Effector memory CD8-positive, alpha-beta T cell (primary cell): ENCODE data around the gene TPSD1.

Experiments used
- ATAC-seq: fragments of 150-1000 bp; cut with Tn5 transposase; replicated peaks from 2 replicates; pipeline ENCODE4 v1.10.0; 2021; ENCODE audit warnings: mild to moderate bottlenecking, moderate library complexity
- DNase-seq, 3 experiments: peaks; one replicate each; pipeline ENCODE4 v3.0.0; 2021
- H3K27ac Mint-ChIP-seq, 2 donors: one replicate each; pipeline ENCODE4 v1.8.0; 2022; ENCODE audit warnings: mild to moderate bottlenecking in 2 of 2, mixed read lengths in 2 of 2, moderate library complexity in 2 of 2
- H3K27me3 Mint-ChIP-seq, 2 donors: one replicate each; pipeline ENCODE4 v1.8.0; 2022; ENCODE audit warnings: mixed read lengths in 2 of 2
- H3K36me3 Mint-ChIP-seq: one replicate; pipeline ENCODE4 v1.8.0; 2022; ENCODE audit warnings: mild to moderate bottlenecking, moderate library complexity, mixed read lengths; ENCODE audit not compliant: insufficient read depth
- H3K4me1 Mint-ChIP-seq, 2 donors: one replicate each; pipeline ENCODE4 v1.8.0; 2022; ENCODE audit warnings: low read depth in 2 of 2, mixed read lengths in 2 of 2
- H3K4me3 Mint-ChIP-seq, 2 donors: one replicate each; pipeline ENCODE4 v1.8.0; 2022; ENCODE audit warnings: mild to moderate bottlenecking in 2 of 2, mixed read lengths in 2 of 2, moderate library complexity in 2 of 2
- H3K9me3 Mint-ChIP-seq, 2 donors: one replicate each; pipeline ENCODE4 v1.8.0; 2022; ENCODE audit warnings: mixed read lengths in 2 of 2

TPSD1 gene

GRCh38 chr16:1257561-1258224 is 1.8 kb downstream of the TPSD1 start:
- Mint-ChIP-seq H3K9me3 (no peaks in the 10 kb centered on the region), H3K4me3 (no peak overlapping the region), H3K27me3 (peaks cover 21 to 51% of the 10 kb centered on the region in 2 donors), H3K4me1 (peaks cover 4% of the 10 kb centered on the region in 2 donors), H3K27ac (no peak overlapping the region), H3K36me3 (no peaks in the 10 kb centered on the region)
- ATAC-seq (no peak), DNase-seq (no peak)

- H3K4me1 Mint-ChIP-seq: peaks cover 4% of the 10 kb centered on the region in 2 donors
- DNase-seq (no peak), ATAC-seq (no peak)
- peaks cover 21 to 51% of the 10 kb centered on the region in 2 donors for H3K27me3 Mint-ChIP-seq
- H3K27ac Mint-ChIP-seq: no peak overlapping the region
- H3K4me3 Mint-ChIP-seq: no peak overlapping the region
- no peaks in the 10 kb centered on the region for H3K36me3 Mint-ChIP-seq
- no peaks in the 10 kb centered on the region for H3K9me3 Mint-ChIP-seq
Observed at GRCh38 chr16:1258225-1258600, 2.3 kb downstream of the TPSD1 start.

DNA sequence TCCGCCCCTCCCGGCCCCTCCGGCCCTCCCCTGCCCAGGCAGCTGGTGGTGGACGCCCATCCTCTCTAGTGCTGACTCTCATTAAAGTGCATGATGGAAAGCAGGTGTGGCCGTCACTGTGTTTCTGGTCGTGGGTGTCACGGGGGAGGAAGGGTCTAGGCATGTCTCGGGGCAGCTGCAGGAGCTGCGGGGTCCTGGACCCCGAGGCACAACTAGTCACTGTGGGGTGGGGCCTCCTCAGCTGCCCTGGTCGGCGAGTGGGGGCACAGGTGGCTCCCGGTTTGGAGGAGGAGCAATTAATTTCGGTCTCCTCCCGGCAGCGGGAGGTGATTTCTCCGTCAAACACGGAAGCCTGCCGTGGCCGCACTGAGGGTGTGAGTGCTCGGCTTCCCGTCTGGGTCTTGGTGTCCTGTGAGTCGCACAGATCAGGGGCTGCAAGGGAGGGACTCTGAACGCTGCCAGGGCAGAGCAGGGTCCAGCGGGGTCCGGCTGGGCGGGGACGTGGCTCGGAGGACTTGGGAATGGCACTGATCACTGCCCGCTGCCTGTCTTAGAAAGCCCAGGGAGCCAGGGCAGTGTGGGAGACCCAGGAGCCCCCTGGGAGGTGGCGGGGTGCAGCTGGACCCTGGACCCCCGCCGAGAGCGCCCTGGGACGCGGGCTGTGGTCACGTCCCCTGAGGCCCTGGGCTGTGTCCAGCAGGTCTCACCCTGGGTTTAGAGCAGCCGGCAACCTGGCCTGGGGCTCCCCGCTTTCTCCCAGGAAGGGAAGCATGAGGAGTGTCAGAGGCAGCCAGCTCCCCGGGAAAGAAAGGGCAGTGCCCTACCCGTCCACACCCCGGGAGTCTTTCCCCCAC is 3.3 kb downstream of the TPSD1 start:
- ATAC-seq: peak; percentile 50
- no peak overlapping the region for H3K27ac Mint-ChIP-seq

GRCh38 chr16:1259760-1260068 is 3.8 kb downstream of the TPSD1 start:
- no peak overlapping the region for H3K4me3 Mint-ChIP-seq
- no peak overlapping the region for H3K27ac Mint-ChIP-seq
- no peak for DNase-seq
- no peak for ATAC-seq
- peaks cover 4% of the 10 kb centered on the region in 2 donors for H3K4me1 Mint-ChIP-seq
- no peaks in the 10 kb centered on the region for H3K36me3 Mint-ChIP-seq
- H3K9me3 Mint-ChIP-seq: no peaks in the 10 kb centered on the region
- H3K27me3 Mint-ChIP-seq: peaks cover 21 to 51% of the 10 kb centered on the region in 2 donors

More for the DNA sequence above, 3.3 kb downstream of the TPSD1 start:
- Mint-ChIP-seq H3K9me3 (no peaks in the 10 kb centered on the region), H3K27me3 (peaks cover 21 to 51% of the 10 kb centered on the region in 2 donors), H3K4me1 (peaks cover 4% of the 10 kb centered on the region in 2 donors), H3K36me3 (no peaks in the 10 kb centered on the region), H3K4me3 (peak overlapping the region; percentile 63 to 69)
- no peak for DNase-seq

DNA sequence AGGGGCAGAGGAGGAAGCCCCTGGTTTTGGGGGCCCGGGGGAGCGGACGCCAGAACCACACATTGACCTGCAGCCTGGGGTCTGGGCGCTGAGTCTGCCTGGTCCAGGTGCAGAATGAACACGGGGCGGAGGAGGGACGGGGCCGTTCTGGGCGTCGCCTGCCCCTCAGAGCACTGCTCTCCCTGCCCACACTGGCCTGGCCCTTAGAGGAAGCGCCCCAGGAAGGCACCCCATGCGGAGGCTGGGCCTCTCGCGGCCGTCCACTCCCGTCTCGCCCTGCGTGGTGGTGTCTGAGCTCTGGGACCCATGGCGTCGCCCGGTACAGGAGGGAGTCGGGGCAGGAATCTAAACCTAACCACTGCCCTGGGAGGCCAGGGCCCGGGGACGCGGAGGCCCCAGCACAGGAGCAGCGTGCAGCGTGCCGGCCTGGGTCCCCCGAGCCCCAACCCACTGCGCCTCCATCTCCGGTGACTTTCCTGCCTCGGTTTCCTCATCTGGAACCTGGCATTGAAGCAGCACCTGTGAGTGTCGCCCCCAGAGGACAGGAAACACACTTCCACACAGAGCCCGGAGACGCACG is 4.3 kb downstream of the TPSD1 start:
- Mint-ChIP-seq H3K27me3 (peaks cover 21 to 51% of the 10 kb centered on the region in 2 donors), H3K27ac (no peak overlapping the region), H3K4me3 (no peak overlapping the region), H3K9me3 (no peaks in the 10 kb centered on the region), H3K36me3 (no peaks in the 10 kb centered on the region), H3K4me1 (peaks cover 4% of the 10 kb centered on the region in 2 donors)
- DNase-seq (no peak), ATAC-seq (no peak)

- H3K27me3 Mint-ChIP-seq: peaks cover 21 to 51% of the 10 kb centered on the region in 2 donors
Observed at GRCh38 chr16:1261131-1261892, 5.4 kb downstream of the TPSD1 start.

GRCh38 chr16:1262210-1262845 is 6.5 kb downstream of the TPSD1 start:
- peaks cover 3% of the 10 kb centered on the region for H3K36me3 Mint-ChIP-seq
- H3K4me1 Mint-ChIP-seq: peaks cover 4% of the 10 kb centered on the region in 2 donors
- peaks cover 21 to 44% of the 10 kb centered on the region in 2 donors for H3K27me3 Mint-ChIP-seq
- H3K4me3 Mint-ChIP-seq: no peak overlapping the region
- no peaks in the 10 kb centered on the region for H3K9me3 Mint-ChIP-seq
- DNase-seq (no peak), ATAC-seq (no peak)
- no peak overlapping the region for H3K27ac Mint-ChIP-seq

More at GRCh38 chr16:1261131-1261892, 5.4 kb downstream of the TPSD1 start:
- no peak overlapping the region for H3K4me3 Mint-ChIP-seq
- no peaks in the 10 kb centered on the region for H3K36me3 Mint-ChIP-seq
- ATAC-seq (no peak), DNase-seq (no peak)
- H3K4me1 Mint-ChIP-seq: peaks cover 4% of the 10 kb centered on the region in 2 donors
- H3K27ac Mint-ChIP-seq: no peak overlapping the region
- no peaks in the 10 kb centered on the region for H3K9me3 Mint-ChIP-seq

GRCh38 chr16:1262846-1263221 is 7.0 kb downstream of the TPSD1 start:
- Mint-ChIP-seq H3K27ac (no peak overlapping the region), H3K27me3 (peaks cover 21 to 44% of the 10 kb centered on the region in 2 donors), H3K36me3 (peaks cover 3% of the 10 kb centered on the region), H3K9me3 (no peaks in the 10 kb centered on the region), H3K4me3 (no peak overlapping the region), H3K4me1 (peaks cover 4% of the 10 kb centered on the region in 2 donors)
- ATAC-seq (no peak), DNase-seq (no peak)

- no peaks in the 10 kb centered on the region for H3K9me3 Mint-ChIP-seq
- H3K36me3 Mint-ChIP-seq: peaks cover 3% of the 10 kb centered on the region
- DNase-seq: no peak
- no peak for ATAC-seq
- peaks cover 4% of the 10 kb centered on the region in 2 donors for H3K4me1 Mint-ChIP-seq
- no peak overlapping the region for H3K27ac Mint-ChIP-seq
- no peak overlapping the region for H3K4me3 Mint-ChIP-seq
- H3K27me3 Mint-ChIP-seq: peaks cover 20 to 35% of the 10 kb centered on the region in 2 donors
Observed at GRCh38 chr16:1263591-1264344, 7.9 kb downstream of the TPSD1 start.

- Mint-ChIP-seq H3K4me1 (no peaks in the 10 kb centered on the region), H3K36me3 (peaks cover 3% of the 10 kb centered on the region), H3K9me3 (no peaks in the 10 kb centered on the region), H3K27me3 (peaks cover 15 to 34% of the 10 kb centered on the region in 2 donors), H3K4me3 (no peak overlapping the region), H3K27ac (no peak overlapping the region)
- DNase-seq (no peak), ATAC-seq (no peak)
Observed at GRCh38 chr16:1264345-1265089, 8.6 kb downstream of the TPSD1 start.

DNA sequence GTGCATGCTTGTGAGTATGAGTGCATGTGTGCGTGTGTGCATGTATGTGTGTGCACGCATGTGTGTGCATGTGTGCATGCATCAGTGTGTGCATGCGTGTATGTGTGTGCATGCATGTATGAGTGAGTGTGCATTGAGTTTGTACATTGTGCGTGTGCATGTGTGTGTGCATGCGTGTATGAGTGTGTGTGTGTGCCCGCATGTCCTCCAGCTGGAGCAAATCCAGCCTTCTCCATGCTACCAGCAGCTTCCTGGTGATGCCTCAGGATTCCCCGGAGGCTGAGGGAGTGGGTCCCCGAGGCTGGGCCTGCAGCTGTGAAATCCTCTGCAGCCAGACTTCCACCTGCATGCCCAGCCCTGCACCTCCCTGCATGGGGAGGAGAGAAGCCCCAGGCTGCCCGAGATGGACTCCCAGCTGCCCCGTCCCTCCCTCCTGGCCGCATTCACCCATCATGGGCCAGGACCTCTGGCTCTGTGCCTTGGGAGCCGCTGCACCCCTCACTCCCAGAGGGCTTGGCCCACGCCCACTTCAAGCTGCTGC is 9.3 kb downstream of the TPSD1 start:
- ATAC-seq (no peak), DNase-seq (no peak)
- Mint-ChIP-seq H3K27me3 (peaks cover 18 to 36% of the 10 kb centered on the region in 2 donors), H3K27ac (no peak overlapping the region), H3K9me3 (no peaks in the 10 kb centered on the region), H3K4me1 (no peaks in the 10 kb centered on the region), H3K4me3 (no peak overlapping the region), H3K36me3 (peaks cover 3% of the 10 kb centered on the region)

- H3K27ac Mint-ChIP-seq: no peak overlapping the region
- DNase-seq: no peak
- H3K36me3 Mint-ChIP-seq: peaks cover 3% of the 10 kb centered on the region
- ATAC-seq: no peak
- H3K4me3 Mint-ChIP-seq: no peak overlapping the region
- no peaks in the 10 kb centered on the region for H3K4me1 Mint-ChIP-seq
- H3K27me3 Mint-ChIP-seq: peaks cover 17 to 36% of the 10 kb centered on the region in 2 donors
- no peaks in the 10 kb centered on the region for H3K9me3 Mint-ChIP-seq
Observed at GRCh38 chr16:1265826-1266225, 10.0 kb downstream of the TPSD1 start.
